Measurements from ENCODE around the gene RHO. TPM values are rescaled to one million over a fixed set of nuclear protein-coding genes. Genes with fewer than 3 reads are reported as not detected.
"Not testable (repeated sequence)": the region's sequence is repeated elsewhere in the genome, so short reads cannot be mapped to it uniquely, and the experiment has no call there.

RHO gene
- total RNA-seq, 2 donors from 2014 or later, result not detected

GRCh38 chr3:129491794-129492193, 36.6 kb upstream of the RHO start:
- H3K27me3 Mint-ChIP-seq, result no peaks in the 10 kb centered on the region
- H3K27ac Mint-ChIP-seq, result peak overlapping the region; percentile 59
- DNase-seq (no peak), ATAC-seq (no peak)
- no peaks in the 10 kb centered on the region for H3K9me3 ChIP-seq (ENCODE audit: control insufficient read depth, low read length, poor library complexity, severe bottlenecking)
- H3K4me1 Mint-ChIP-seq, result peaks cover 2% of the 10 kb centered on the region
- no peak overlapping the region for H3K4me3 Mint-ChIP-seq
- peaks cover 5% of the 10 kb centered on the region for H3K36me3 Mint-ChIP-seq (ENCODE audit: low read depth)

GRCh38 chr3:129492691-129493090, 35.7 kb upstream of the RHO start:
- Mint-ChIP-seq H3K27ac (peak overlapping the region; percentile 24), H3K4me3 (no peak overlapping the region), H3K27me3 (no peaks in the 10 kb centered on the region), H3K4me1 (peaks cover 2% of the 10 kb centered on the region), H3K36me3 (ENCODE audit: low read depth) (peaks cover 5% of the 10 kb centered on the region)
- ATAC-seq (no peak), DNase-seq (no peak)
- H3K9me3 ChIP-seq (ENCODE audit: control insufficient read depth, low read length, poor library complexity, severe bottlenecking), result no peaks in the 10 kb centered on the region

GRCh38 chr3:129493206-129493605, 35.2 kb upstream of the RHO start:
- Mint-ChIP-seq H3K36me3 (ENCODE audit: low read depth) (peaks cover 5% of the 10 kb centered on the region), H3K27ac (peak overlapping the region; percentile 24), H3K4me1 (peaks cover 2% of the 10 kb centered on the region), H3K27me3 (no peaks in the 10 kb centered on the region), H3K4me3 (no peak overlapping the region)
- H3K9me3 ChIP-seq (ENCODE audit: control insufficient read depth, low read length, poor library complexity, severe bottlenecking), result no peaks in the 10 kb centered on the region
- DNase-seq, result no peak
- ATAC-seq, result no peak

- not testable (repeated sequence) for H3K27ac Mint-ChIP-seq, H3K4me1 Mint-ChIP-seq
Observed at GRCh38 chr3:129494499-129494898, 33.9 kb upstream of the RHO start.

GRCh38 chr3:129495006-129495639, 33.3 kb upstream of the RHO start:
- DNase-seq; ATAC-seq; H3K27me3 Mint-ChIP-seq; H3K36me3 Mint-ChIP-seq (ENCODE audit: low read depth); H3K27ac Mint-ChIP-seq; H3K4me1 Mint-ChIP-seq; H3K9me3 ChIP-seq (ENCODE audit: control insufficient read depth, low read length, poor library complexity, severe bottlenecking); H3K4me3 Mint-ChIP-seq: not testable (repeated sequence)

More at GRCh38 chr3:129494499-129494898, 33.9 kb upstream of the RHO start:
- not testable (repeated sequence) for H3K27me3 Mint-ChIP-seq; H3K9me3 ChIP-seq (ENCODE audit: control insufficient read depth, low read length, poor library complexity, severe bottlenecking); H3K36me3 Mint-ChIP-seq (ENCODE audit: low read depth); DNase-seq; H3K4me3 Mint-ChIP-seq; ATAC-seq

- not testable (repeated sequence) for H3K4me1 Mint-ChIP-seq; DNase-seq; H3K27ac Mint-ChIP-seq; ATAC-seq; H3K9me3 ChIP-seq (ENCODE audit: control insufficient read depth, low read length, poor library complexity, severe bottlenecking); H3K27me3 Mint-ChIP-seq; H3K4me3 Mint-ChIP-seq
- peaks cover 10% of the 10 kb centered on the region for H3K36me3 Mint-ChIP-seq (ENCODE audit: low read depth)
Observed at GRCh38 chr3:129497876-129498275, 30.6 kb upstream of the RHO start.

- H3K36me3 Mint-ChIP-seq (ENCODE audit: low read depth), result peaks cover 10% of the 10 kb centered on the region
- not testable (repeated sequence) for H3K4me1 Mint-ChIP-seq; DNase-seq; H3K27ac Mint-ChIP-seq; ATAC-seq; H3K27me3 Mint-ChIP-seq; H3K4me3 Mint-ChIP-seq; H3K9me3 ChIP-seq (ENCODE audit: control insufficient read depth, low read length, poor library complexity, severe bottlenecking)
Observed at GRCh38 chr3:129498603-129499488, 29.6 kb upstream of the RHO start.

GRCh38 chr3:129499604-129500333, 28.7 kb upstream of the RHO start:
- not testable (repeated sequence) for ATAC-seq; H3K4me3 Mint-ChIP-seq; H3K9me3 ChIP-seq (ENCODE audit: control insufficient read depth, low read length, poor library complexity, severe bottlenecking); DNase-seq; H3K27me3 Mint-ChIP-seq; H3K36me3 Mint-ChIP-seq (ENCODE audit: low read depth); H3K4me1 Mint-ChIP-seq
- H3K27ac Mint-ChIP-seq, result peak overlapping the region; percentile 69

GRCh38 chr3:129500334-129500658, 28.1 kb upstream of the RHO start:
- H3K27ac Mint-ChIP-seq, result peak overlapping the region; percentile 69
- no peak overlapping the region for H3K4me3 Mint-ChIP-seq
- H3K36me3 Mint-ChIP-seq (ENCODE audit: low read depth), result peaks cover 9% of the 10 kb centered on the region
- no peak for DNase-seq
- H3K4me1 Mint-ChIP-seq, result no peaks in the 10 kb centered on the region
- ATAC-seq, result no peak
- H3K9me3 ChIP-seq (ENCODE audit: control insufficient read depth, low read length, poor library complexity, severe bottlenecking), result no peaks in the 10 kb centered on the region
- no peaks in the 10 kb centered on the region for H3K27me3 Mint-ChIP-seq

GRCh38 chr3:129501630-129502029, 26.8 kb upstream of the RHO start:
- DNase-seq, result no peak
- no peaks in the 10 kb centered on the region for H3K9me3 ChIP-seq (ENCODE audit: control insufficient read depth, low read length, poor library complexity, severe bottlenecking)
- Mint-ChIP-seq H3K36me3 (ENCODE audit: low read depth) (peaks cover 6% of the 10 kb centered on the region), H3K27ac (no peak overlapping the region), H3K27me3 (no peaks in the 10 kb centered on the region), H3K4me3 (no peak overlapping the region), H3K4me1 (no peaks in the 10 kb centered on the region)
- ATAC-seq, result no peak

- H3K27me3 Mint-ChIP-seq, result no peaks in the 10 kb centered on the region
- H3K4me3 Mint-ChIP-seq, result no peak overlapping the region
- ATAC-seq (no peak), DNase-seq (no peak)
- no peaks in the 10 kb centered on the region for H3K4me1 Mint-ChIP-seq
- peaks cover 5% of the 10 kb centered on the region for H3K36me3 Mint-ChIP-seq (ENCODE audit: low read depth)
- H3K27ac Mint-ChIP-seq, result no peak overlapping the region
- no peaks in the 10 kb centered on the region for H3K9me3 ChIP-seq (ENCODE audit: control insufficient read depth, low read length, poor library complexity, severe bottlenecking)
Observed at GRCh38 chr3:129502641-129503408, 25.6 kb upstream of the RHO start.

- ATAC-seq, result no peak
- no peaks in the 10 kb centered on the region for H3K4me1 Mint-ChIP-seq
- no peak overlapping the region for H3K4me3 Mint-ChIP-seq
- no peak for DNase-seq
- peaks cover 5% of the 10 kb centered on the region for H3K36me3 Mint-ChIP-seq (ENCODE audit: low read depth)
- no peaks in the 10 kb centered on the region for H3K9me3 ChIP-seq (ENCODE audit: control insufficient read depth, low read length, poor library complexity, severe bottlenecking)
- H3K27ac Mint-ChIP-seq, result no peak overlapping the region
- no peaks in the 10 kb centered on the region for H3K27me3 Mint-ChIP-seq
Observed at GRCh38 chr3:129503471-129504291, 24.8 kb upstream of the RHO start.
